HG02642 (cell line): ENCODE measurements around the gene TDRD12.
"Not testable (repeated sequence)": the region's sequence is repeated elsewhere in the genome, so short reads cannot be mapped to it uniquely, and the experiment has no call there.

Source experiments
- ATAC-seq: cut with Tn5 transposase; IDR thresholded peaks from one replicate; pipeline ENCODE4 v1.9.1; 2021; ENCODE audit warnings: mild to moderate bottlenecking; ENCODE audit not compliant: unreplicated experiment, poor library complexity

TDRD12 gene

GRCh38 chr19:32744555-32745325 is 25.2 kb downstream of the TDRD12 start:
- ATAC-seq: no peak

GRCh38 chr19:32745594-32746251 is 26.2 kb downstream of the TDRD12 start:
- not testable (repeated sequence) for ATAC-seq

- ATAC-seq: not testable (repeated sequence)
Observed at GRCh38 chr19:32746631-32747196, 27.1 kb downstream of the TDRD12 start.

GRCh38 chr19:32748497-32748896 is 28.9 kb downstream of the TDRD12 start:
- no peak for ATAC-seq

- ATAC-seq: no peak
Observed at GRCh38 chr19:32748948-32749347, 29.4 kb downstream of the TDRD12 start.

- ATAC-seq: no peak
Observed at GRCh38 chr19:32749361-32749760, 29.8 kb downstream of the TDRD12 start.

GRCh38 chr19:32750441-32751055 is 31.0 kb downstream of the TDRD12 start:
- ATAC-seq: no peak

- no peak for ATAC-seq
Observed at GRCh38 chr19:32751066-32751465, 31.5 kb downstream of the TDRD12 start.

GRCh38 chr19:32757189-32757588 is 37.6 kb downstream of the TDRD12 start:
- ATAC-seq: no peak

- not testable (repeated sequence) for ATAC-seq
Observed at GRCh38 chr19:32765365-32765764, 45.8 kb downstream of the TDRD12 start.

- ATAC-seq: no peak
Observed at GRCh38 chr19:32767951-32768679, 48.5 kb downstream of the TDRD12 start.

- no peak for ATAC-seq
Observed at GRCh38 chr19:32771596-32771995, 52.0 kb downstream of the TDRD12 start.

GRCh38 chr19:32773126-32773525 is 53.6 kb downstream of the TDRD12 start:
- ATAC-seq: no peak

- no peak for ATAC-seq
Observed at GRCh38 chr19:32779082-32779481, 59.5 kb downstream of the TDRD12 start.

GRCh38 chr19:32781280-32781679 is 61.7 kb downstream of the TDRD12 start:
- ATAC-seq: no peak

- not testable (repeated sequence) for ATAC-seq
Observed at GRCh38 chr19:32782089-32782488, 62.5 kb downstream of the TDRD12 start.

- not testable (repeated sequence) for ATAC-seq
Observed at GRCh38 chr19:32787161-32787813, 67.7 kb downstream of the TDRD12 start.

GRCh38 chr19:32787895-32788294 is 68.3 kb downstream of the TDRD12 start:
- ATAC-seq: not testable (repeated sequence)

GRCh38 chr19:32789429-32789828 is 69.9 kb downstream of the TDRD12 start:
- no peak for ATAC-seq

GRCh38 chr19:32798201-32798600 is 78.6 kb downstream of the TDRD12 start:
- no peak for ATAC-seq
